ENCODE data around the gene USP10.
"Not testable (repeated sequence)": the region's sequence is repeated elsewhere in the genome, so short reads cannot be mapped to it uniquely, and the experiment has no call there.

USP10 gene

DNA sequence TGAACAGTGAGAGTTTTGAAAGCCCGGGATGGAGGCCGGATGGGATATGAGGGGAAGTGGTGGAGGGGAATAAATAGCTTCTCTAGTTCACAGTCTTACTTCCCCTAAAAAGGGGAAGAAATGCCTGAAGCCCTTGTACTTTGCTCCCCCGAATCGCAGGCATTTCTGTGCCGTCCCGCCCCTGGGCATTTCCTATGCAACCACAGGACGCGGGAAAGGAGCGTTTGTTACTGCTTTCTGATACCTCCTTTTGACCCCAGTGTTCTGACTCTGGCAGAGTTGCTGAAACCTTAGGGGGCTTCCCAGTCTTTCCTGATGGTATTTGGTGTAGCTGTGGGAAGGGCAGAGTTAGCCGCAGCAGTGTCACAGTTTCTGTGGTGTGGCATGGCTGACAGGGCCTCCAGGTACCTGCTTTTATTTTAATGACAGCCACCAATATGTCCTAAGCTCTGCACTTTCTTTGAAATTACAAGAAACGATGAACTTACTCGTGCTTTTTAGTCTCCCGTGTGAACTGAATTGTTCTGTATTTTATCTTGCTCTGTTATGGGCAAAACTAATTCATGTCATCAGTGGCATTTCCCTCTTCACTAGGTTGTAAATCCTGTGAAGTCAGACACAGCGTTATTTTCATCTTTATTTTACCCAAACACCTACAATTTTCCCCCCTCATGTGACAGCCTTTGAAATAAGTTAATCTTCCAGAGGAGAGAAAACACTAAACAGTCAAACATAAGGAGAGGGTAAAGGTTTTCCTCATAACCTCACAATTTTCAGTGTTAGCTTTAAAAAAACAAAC is 27.1 kb downstream of the USP10 start:
- DNase-seq (ENCODE audit: low read depth) = no peak

GRCh38 chr16:84728853-84729424 is 29.1 kb downstream of the USP10 start:
- TF ChIP-seq, protein P1, sequence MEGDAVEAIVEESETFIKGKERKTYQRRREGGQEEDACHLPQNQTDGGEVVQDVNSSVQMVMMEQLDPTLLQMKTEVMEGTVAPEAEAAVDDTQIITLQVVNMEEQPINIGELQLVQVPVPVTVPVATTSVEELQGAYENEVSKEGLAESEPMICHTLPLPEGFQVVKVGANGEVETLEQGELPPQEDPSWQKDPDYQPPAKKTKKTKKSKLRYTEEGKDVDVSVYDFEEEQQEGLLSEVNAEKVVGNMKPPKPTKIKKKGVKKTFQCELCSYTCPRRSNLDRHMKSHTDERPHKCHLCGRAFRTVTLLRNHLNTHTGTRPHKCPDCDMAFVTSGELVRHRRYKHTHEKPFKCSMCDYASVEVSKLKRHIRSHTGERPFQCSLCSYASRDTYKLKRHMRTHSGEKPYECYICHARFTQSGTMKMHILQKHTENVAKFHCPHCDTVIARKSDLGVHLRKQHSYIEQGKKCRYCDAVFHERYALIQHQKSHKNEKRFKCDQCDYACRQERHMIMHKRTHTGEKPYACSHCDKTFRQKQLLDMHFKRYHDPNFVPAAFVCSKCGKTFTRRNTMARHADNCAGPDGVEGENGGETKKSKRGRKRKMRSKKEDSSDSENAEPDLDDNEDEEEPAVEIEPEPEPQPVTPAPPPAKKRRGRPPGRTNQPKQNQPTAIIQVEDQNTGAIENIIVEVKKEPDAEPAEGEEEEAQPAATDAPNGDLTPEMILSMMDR (conservative IDR thresholded peaks at IDR 0.05; ENCODE audit: low read depth, low read length) = no peak
- no peak for DNase-seq (ENCODE audit: low read depth)
- H3K4me3 ChIP-seq (ENCODE audit: low read depth, low read length) = no peak overlapping the region

More for the DNA sequence above, 27.1 kb downstream of the USP10 start:
- TF ChIP-seq, protein P1 (conservative IDR thresholded peaks at IDR 0.05; ENCODE audit: low read depth, low read length) = no peak
- no peak overlapping the region for H3K4me3 ChIP-seq (ENCODE audit: low read depth, low read length)

DNA sequence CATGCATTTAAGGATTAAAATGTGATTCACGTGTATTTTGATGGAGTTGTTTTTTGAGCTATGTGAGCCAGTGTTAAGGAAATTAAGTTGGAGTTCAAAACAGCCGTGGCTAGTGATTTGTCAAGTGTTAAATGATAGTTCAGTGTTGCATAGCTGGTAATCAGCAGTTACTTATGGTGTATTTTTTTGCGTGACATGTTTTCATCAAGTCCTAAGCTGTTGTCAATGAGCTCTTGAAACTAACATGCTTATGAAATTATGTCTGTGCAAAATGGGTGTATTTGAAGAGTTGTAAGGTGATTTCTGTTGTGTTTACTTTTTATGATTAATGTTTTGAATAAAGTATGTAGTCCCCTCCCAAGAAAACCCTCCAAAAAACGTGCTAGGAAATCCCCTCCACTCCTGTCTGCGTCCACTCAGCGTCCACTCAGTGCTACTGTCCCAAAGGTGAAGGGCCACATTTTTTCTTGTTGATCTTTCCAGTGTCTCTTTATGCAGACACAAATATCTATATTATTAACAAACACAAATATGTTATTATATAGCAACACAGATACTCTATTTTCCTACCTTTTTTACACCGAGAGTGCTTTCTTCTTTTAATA is 30.0 kb downstream of the USP10 start:
- peak overlapping the region; percentile 19 for H3K4me3 ChIP-seq (ENCODE audit: low read depth, low read length)
- TF ChIP-seq, protein P1 (conservative IDR thresholded peaks at IDR 0.05; ENCODE audit: low read depth, low read length) = no peak
- DNase-seq (ENCODE audit: low read depth) = peak; percentile 50

GRCh38 chr16:84730406-84731106 is 30.8 kb downstream of the USP10 start:
- TF ChIP-seq, protein P1 (conservative IDR thresholded peaks at IDR 0.05; ENCODE audit: low read depth, low read length) = no peak
- peak; percentile 97 for DNase-seq (ENCODE audit: low read depth)
- H3K4me3 ChIP-seq (ENCODE audit: low read depth, low read length) = peak overlapping the region; percentile 19

DNA sequence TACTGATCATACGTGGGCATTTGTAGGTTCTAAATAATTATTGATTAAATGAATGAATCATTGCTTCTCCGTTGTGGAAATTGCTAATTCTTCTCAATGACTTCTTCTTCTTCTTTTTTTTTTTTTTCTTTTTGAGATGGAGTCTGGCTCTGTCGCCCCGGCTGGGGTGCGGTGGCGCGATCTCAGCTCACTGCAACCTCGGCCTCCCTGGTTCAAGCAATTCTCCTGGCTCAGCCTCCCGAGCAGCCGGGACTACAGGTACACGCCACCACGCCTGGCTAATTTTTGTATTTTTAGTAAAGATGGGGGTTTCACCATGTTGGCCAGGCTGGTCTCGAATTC is 32.5 kb downstream of the USP10 start:
- not testable (repeated sequence) for DNase-seq (ENCODE audit: low read depth); H3K4me3 ChIP-seq (ENCODE audit: low read depth, low read length)

- no peak for DNase-seq (ENCODE audit: low read depth)
- no peak overlapping the region for H3K4me3 ChIP-seq (ENCODE audit: low read depth, low read length)
- TF ChIP-seq, protein P1 (conservative IDR thresholded peaks at IDR 0.05; ENCODE audit: low read depth, low read length) = no peak
Observed at GRCh38 chr16:84732674-84733352, 33.0 kb downstream of the USP10 start.

Measured in choroid plexus epithelial cell (primary cell).